Activated naive CD4-positive, alpha-beta T cell treated with anti-CD3 and anti-CD28 coated beads, Interleukin-2, amount 10 ng/mL, durations not matched to agents 7 days and 5 days (primary cell): ENCODE results near the gene HLA-B.
"Not testable (repeated sequence)": the region's sequence is repeated elsewhere in the genome, so short reads cannot be mapped to it uniquely, and the experiment has no call there.

Source experiments
- CTCF ChIA-PET: fragments of 350-600 bp; sonication (Branson Sonifier 250); formaldehyde crosslinking; loops from one replicate; lab custom pipeline; 2021; ENCODE audit warnings: antibody characterized with exemption; lab: Charles Lee
- DNase-seq: peaks from one replicate; pipeline ENCODE4 v3.0.0-alpha.2; 2020
- H3K27ac Mint-ChIP-seq: one replicate; pipeline ENCODE4 v1.8.0; 2021; ENCODE audit warnings: mild to moderate bottlenecking, moderate library complexity, mixed read lengths
- H3K27me3 Mint-ChIP-seq: one replicate; pipeline ENCODE4 v1.8.0; 2021; ENCODE audit warnings: mild to moderate bottlenecking, mixed read lengths
- H3K36me3 Mint-ChIP-seq: one replicate; pipeline ENCODE4 v1.8.0; 2021; ENCODE audit warnings: mixed read lengths
- H3K4me1 Mint-ChIP-seq: one replicate; pipeline ENCODE4 v1.8.0; 2021; ENCODE audit warnings: mixed read lengths
- H3K4me3 Mint-ChIP-seq: one replicate; pipeline ENCODE4 v1.8.0; 2021; ENCODE audit warnings: mild to moderate bottlenecking, moderate library complexity, mixed read lengths
- H3K9me3 Mint-ChIP-seq: one replicate; pipeline ENCODE4 v1.8.0; 2021; ENCODE audit warnings: mixed read lengths

Gene HLA-B

GRCh38 chr6:31375699-31376098 is 18.7 kb upstream of the HLA-B start:
- Mint-ChIP-seq H3K4me1 (peaks cover 4% of the 10 kb centered on the region), H3K4me3 (no peak overlapping the region), H3K36me3 (no peaks in the 10 kb centered on the region), H3K27me3 (peaks cover 60% of the 10 kb centered on the region), H3K27ac (no peak overlapping the region), H3K9me3 (peaks cover 2% of the 10 kb centered on the region)
- DNase-seq: no peak
- CTCF ChIA-PET: interaction anchor here (1.2 to 2.4 kb wide), 3 partner anchors 9 to 179 kb away, joined by 3 to 8 read pairs (median 3); no protein-coding TSS in a partner anchor

DNA sequence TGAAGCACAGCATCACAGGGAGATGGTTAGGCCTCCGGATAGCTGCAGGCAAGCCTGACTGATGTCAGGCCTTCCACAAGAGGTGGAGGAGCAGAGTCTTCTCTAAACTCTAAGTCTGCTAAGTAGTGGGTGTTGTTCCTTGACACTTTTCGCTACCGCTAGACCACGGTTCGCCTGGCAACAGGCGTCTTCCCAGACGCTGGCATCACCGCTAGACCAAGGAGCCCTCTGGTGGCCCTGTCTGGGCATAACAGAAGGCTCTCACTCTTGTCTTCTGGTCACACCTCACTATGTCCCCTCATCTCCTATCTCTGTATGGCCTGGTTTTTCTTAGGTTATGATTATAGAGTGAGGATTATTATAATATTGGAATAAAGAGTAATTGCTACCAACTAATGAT is 17.1 kb upstream of the HLA-B start:
- not testable (repeated sequence) for H3K4me3 Mint-ChIP-seq, H3K9me3 Mint-ChIP-seq, H3K4me1 Mint-ChIP-seq, H3K36me3 Mint-ChIP-seq, DNase-seq, H3K27ac Mint-ChIP-seq
- CTCF ChIA-PET: interaction anchor here (1.0 to 1.1 kb wide), 2 partner anchors 178 to 242 kb away, joined by 3 read pairs; no protein-coding TSS in a partner anchor
- peaks cover 51% of the 10 kb centered on the region for H3K27me3 Mint-ChIP-seq

DNA sequence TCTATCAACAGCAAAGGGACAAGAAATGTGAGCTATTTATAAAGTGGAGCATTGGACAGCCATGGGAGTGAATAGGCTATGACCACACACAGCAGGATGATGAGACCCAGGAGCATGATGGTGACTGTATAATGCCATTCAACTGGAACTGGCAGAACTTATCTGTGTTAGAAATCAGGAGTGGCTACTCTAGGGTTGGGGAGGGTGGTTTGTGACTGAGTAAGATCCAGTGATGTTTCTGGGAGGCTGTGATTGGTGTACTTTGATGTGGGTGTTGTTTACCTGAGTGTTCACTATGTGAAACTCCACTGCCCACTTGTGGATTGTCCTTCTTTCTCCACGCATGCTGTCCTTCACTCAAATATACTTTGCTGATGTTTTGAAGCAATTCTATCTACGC is 11.5 kb upstream of the HLA-B start:
- Mint-ChIP-seq H3K27me3 (peaks cover 49% of the 10 kb centered on the region), H3K27ac (no peak overlapping the region), H3K4me3 (no peak overlapping the region), H3K9me3 (peaks cover 2% of the 10 kb centered on the region), H3K36me3 (no peaks in the 10 kb centered on the region), H3K4me1 (peaks cover 17% of the 10 kb centered on the region)
- DNase-seq: no peak
- CTCF ChIA-PET: interaction anchor here (2.0 to 5.4 kb wide), 4 partner anchors 96 to 240 kb away, joined by 8 to 65 read pairs (median 10); no protein-coding TSS in a partner anchor

DNA sequence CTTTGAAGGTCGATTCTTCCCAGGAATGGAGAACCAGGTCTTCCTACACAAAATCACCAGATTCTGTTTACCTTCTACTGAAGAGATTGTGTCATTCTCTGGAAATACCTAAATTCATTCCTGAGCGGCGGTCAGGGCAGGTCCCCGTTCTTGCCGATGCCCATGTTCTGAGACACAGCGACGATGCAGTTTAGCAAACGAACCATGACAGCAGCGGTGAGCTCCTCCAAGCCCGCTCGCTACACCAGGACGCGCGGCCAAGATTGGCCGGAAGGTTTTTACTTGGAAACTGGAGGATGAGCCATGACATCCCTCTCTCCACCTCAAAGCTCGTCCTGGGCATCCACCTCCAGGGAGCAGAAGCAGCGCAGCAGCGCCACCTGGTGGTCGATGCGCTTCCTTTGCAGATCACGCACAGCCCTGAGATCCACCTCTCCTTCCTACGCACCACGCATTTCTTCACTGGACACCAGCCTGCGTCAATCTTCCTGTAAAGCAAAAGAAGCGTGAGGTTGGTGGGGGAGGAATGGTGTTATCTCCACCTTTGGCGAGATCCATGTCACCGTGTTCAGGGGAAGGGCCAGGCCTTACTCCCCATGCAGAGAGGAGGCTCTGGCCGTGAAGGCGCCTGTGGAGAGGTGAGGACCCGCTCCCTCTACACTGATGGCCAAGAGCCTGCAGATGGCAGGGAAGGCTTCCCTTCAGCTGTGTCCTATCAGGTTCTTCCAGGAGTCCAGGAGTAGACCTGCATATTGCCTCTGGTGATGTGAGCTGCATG is 9.9 kb upstream of the HLA-B start:
- H3K4me1 Mint-ChIP-seq: peaks cover 14% of the 10 kb centered on the region
- H3K27ac Mint-ChIP-seq: no peak overlapping the region
- peak overlapping the region; percentile 53 for H3K4me3 Mint-ChIP-seq
- no peaks in the 10 kb centered on the region for H3K36me3 Mint-ChIP-seq
- DNase-seq: peak; percentile 89
- no peaks in the 10 kb centered on the region for H3K9me3 Mint-ChIP-seq
- peaks cover 48% of the 10 kb centered on the region for H3K27me3 Mint-ChIP-seq
- CTCF ChIA-PET: interaction anchor here (0.7 to 5.4 kb wide), 38 partner anchors 9 to 273 kb away, joined by 3 to 65 read pairs (median 4); partner anchors contain the start of genes HLA-B, PSORS1C2 and TCF19

- Mint-ChIP-seq H3K9me3 (peaks cover 3% of the 10 kb centered on the region), H3K4me3 (no peak overlapping the region), H3K27me3 (peaks cover 48% of the 10 kb centered on the region)
Measured at GRCh38 chr6:31365864-31366263, 8.9 kb upstream of the HLA-B start.

GRCh38 chr6:31363811-31364210 is 6.8 kb upstream of the HLA-B start:
- H3K36me3 Mint-ChIP-seq: peaks cover 2% of the 10 kb centered on the region
- no peak overlapping the region for H3K4me3 Mint-ChIP-seq
- H3K9me3 Mint-ChIP-seq: peaks cover 4% of the 10 kb centered on the region
- CTCF ChIA-PET: interaction anchor here (1.6 to 5.4 kb wide), 2 partner anchors 167 to 171 kb away, joined by 4 to 65 read pairs; no protein-coding TSS in a partner anchor
- peaks cover 39% of the 10 kb centered on the region for H3K27me3 Mint-ChIP-seq
- no peak overlapping the region for H3K27ac Mint-ChIP-seq
- no peak for DNase-seq
- peaks cover 25% of the 10 kb centered on the region for H3K4me1 Mint-ChIP-seq

More at GRCh38 chr6:31365864-31366263, 8.9 kb upstream of the HLA-B start:
- Mint-ChIP-seq H3K27ac (no peak overlapping the region), H3K36me3 (peaks cover 2% of the 10 kb centered on the region), H3K4me1 (peaks cover 14% of the 10 kb centered on the region)
- DNase-seq: no peak
- CTCF ChIA-PET: interaction anchor here (0.7 to 5.4 kb wide), 23 partner anchors 10 to 239 kb away, joined by 3 to 65 read pairs (median 4); partner anchors contain the start of genes PSORS1C2 and TCF19

- peaks cover 35% of the 10 kb centered on the region for H3K4me1 Mint-ChIP-seq
- H3K4me3 Mint-ChIP-seq: no peak overlapping the region
- no peak for DNase-seq
- H3K27ac Mint-ChIP-seq: no peak overlapping the region
- CTCF ChIA-PET: interaction anchor here (5.4 kb wide), 1 partner anchor 166 kb away, joined by 65 read pairs; no protein-coding TSS in a partner anchor
- peaks cover 32% of the 10 kb centered on the region for H3K27me3 Mint-ChIP-seq
- H3K36me3 Mint-ChIP-seq: peaks cover 3% of the 10 kb centered on the region
- H3K9me3 Mint-ChIP-seq: peaks cover 4% of the 10 kb centered on the region
Measured at GRCh38 chr6:31362751-31363150, 5.8 kb upstream of the HLA-B start.

GRCh38 chr6:31359581-31359980 is 2.6 kb upstream of the HLA-B start:
- CTCF ChIA-PET: interaction anchor here (1.5 kb wide), 1 partner anchor 162 kb away, joined by 7 read pairs; no protein-coding TSS in a partner anchor
- no peak for DNase-seq
- peaks cover 4% of the 10 kb centered on the region for H3K9me3 Mint-ChIP-seq
- peaks cover 26% of the 10 kb centered on the region for H3K36me3 Mint-ChIP-seq
- H3K27ac Mint-ChIP-seq: no peak overlapping the region
- H3K4me1 Mint-ChIP-seq: peaks cover 39% of the 10 kb centered on the region
- no peak overlapping the region for H3K4me3 Mint-ChIP-seq
- peaks cover 9% of the 10 kb centered on the region for H3K27me3 Mint-ChIP-seq

- CTCF ChIA-PET: interaction anchor here (1.2 to 2.0 kb wide), 3 partner anchors 9 to 223 kb away, joined by 4 to 8 read pairs (median 7); no protein-coding TSS in a partner anchor
- Mint-ChIP-seq H3K27me3 (peaks cover 6% of the 10 kb centered on the region), H3K4me1 (peaks cover 46% of the 10 kb centered on the region), H3K27ac (peak overlapping the region; percentile 99), H3K4me3 (peak overlapping the region; percentile 96), H3K9me3 (peaks cover 4% of the 10 kb centered on the region), H3K36me3 (peaks cover 38% of the 10 kb centered on the region)
- DNase-seq: no peak
Measured at GRCh38 chr6:31358302-31358701, 1.3 kb upstream of the HLA-B start.

- H3K27me3 Mint-ChIP-seq: peaks cover 5% of the 10 kb centered on the region
- peaks cover 41% of the 10 kb centered on the region for H3K36me3 Mint-ChIP-seq
- DNase-seq: no peak
- peak overlapping the region; percentile 99 for H3K27ac Mint-ChIP-seq
- peaks cover 50% of the 10 kb centered on the region for H3K4me1 Mint-ChIP-seq
- CTCF ChIA-PET: interaction anchor here (1.2 to 2.0 kb wide), 3 partner anchors 9 to 223 kb away, joined by 4 to 8 read pairs (median 7); no protein-coding TSS in a partner anchor
- peak overlapping the region; percentile 96 for H3K4me3 Mint-ChIP-seq
- peaks cover 4% of the 10 kb centered on the region for H3K9me3 Mint-ChIP-seq
Measured at GRCh38 chr6:31357886-31358285, 907 bp upstream of the HLA-B start.

GRCh38 chr6:31356216-31356945 is 598 bp downstream of the HLA-B start:
- no peaks in the 10 kb centered on the region for H3K27me3 Mint-ChIP-seq
- peaks cover 61% of the 10 kb centered on the region for H3K4me1 Mint-ChIP-seq
- peaks cover 3% of the 10 kb centered on the region for H3K9me3 Mint-ChIP-seq
- CTCF ChIA-PET: no interaction called here
- peak overlapping the region; percentile 96 for H3K4me3 Mint-ChIP-seq
- DNase-seq: peak; percentile 83
- peak overlapping the region; percentile 99 for H3K27ac Mint-ChIP-seq
- peaks cover 48% of the 10 kb centered on the region for H3K36me3 Mint-ChIP-seq

DNA sequence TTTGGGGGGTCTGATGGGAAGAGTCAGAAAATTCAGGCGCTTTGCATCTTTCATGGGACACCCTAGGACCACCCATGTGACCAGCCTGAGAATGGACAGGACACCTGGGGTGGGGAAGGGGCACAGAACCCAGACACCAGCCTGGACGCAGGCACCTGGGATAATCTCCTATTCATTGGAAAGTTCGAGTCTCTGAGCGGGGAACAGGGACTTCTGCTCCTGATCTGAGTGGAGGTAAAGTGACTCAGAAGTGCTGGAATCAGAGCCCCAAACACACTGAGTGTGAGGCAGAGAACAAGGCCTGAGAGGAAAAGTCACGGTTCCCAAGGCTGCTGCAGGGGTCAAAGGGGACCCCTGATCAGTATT is 1.4 kb downstream of the HLA-B start:
- Mint-ChIP-seq H3K36me3 (peaks cover 48% of the 10 kb centered on the region), H3K27ac (peak overlapping the region; percentile 77), H3K4me1 (peaks cover 64% of the 10 kb centered on the region), H3K4me3 (peak overlapping the region; percentile 96), H3K27me3 (no peaks in the 10 kb centered on the region), H3K9me3 (no peaks in the 10 kb centered on the region)
- DNase-seq: no peak
- CTCF ChIA-PET: no interaction called here

- no peaks in the 10 kb centered on the region for H3K9me3 Mint-ChIP-seq
- H3K27ac Mint-ChIP-seq: peak overlapping the region; percentile 77
- no peaks in the 10 kb centered on the region for H3K27me3 Mint-ChIP-seq
- DNase-seq: no peak
- H3K4me3 Mint-ChIP-seq: peak overlapping the region; percentile 96
- CTCF ChIA-PET: interaction anchor here (1.5 kb wide), 1 partner anchor 12 kb away, joined by 4 read pairs; no protein-coding TSS in a partner anchor
- peaks cover 48% of the 10 kb centered on the region for H3K36me3 Mint-ChIP-seq
- H3K4me1 Mint-ChIP-seq: peaks cover 64% of the 10 kb centered on the region
Measured at GRCh38 chr6:31354864-31355582, 2.0 kb downstream of the HLA-B start.
